HepG2 (cell line): ENCODE data around the gene IRF5. TPM values are rescaled to one million over a fixed set of nuclear protein-coding genes. Genes with fewer than 3 reads are reported as not detected.
A peak's percentile ranks its signal among the peaks of the same experiment; 100 is the strongest.

Experiments
- ARID4A ChIP-seq: sonication (generic); formaldehyde crosslinking; IDR thresholded peaks from 2 replicates; pipeline ENCODE4 v1.5.0; 2020; ENCODE audit warnings: mild to moderate bottlenecking, missing genetic modification reagents, borderline replicate concordance
- HMGXB4 ChIP-seq, 2 experiments: sonication (generic) in 1 of 2; formaldehyde crosslinking in 1 of 2; IDR thresholded peaks; 2 replicates each; pipeline versions ENCODE4 v1.4.0 to v1.6.1; 2018 to 2020; ENCODE audit warnings: missing genetic modification reagents in 2 of 2, borderline replicate concordance in 1 of 2, low read depth in 1 of 2, mild to moderate bottlenecking in 1 of 2, missing biosample characterization in 1 of 2
- HNRNPLL ChIP-seq: fragments of 200-400 bp; formaldehyde crosslinking; IDR thresholded peaks from 2 replicates; pipeline ENCODE4 v1.6.1; 2017; ENCODE audit warnings: mild to moderate bottlenecking, low read depth, low read length; ENCODE audit not compliant: poor library complexity, severe bottlenecking
- ZNF282 ChIP-seq: fragments of 450-650 bp; IDR thresholded peaks from 2 replicates; pipeline ENCODE4 v1.6.1; 2018; ENCODE audit not compliant: partially characterized antibody
- ZNF512B ChIP-seq: sonication (generic); formaldehyde crosslinking; IDR thresholded peaks from 2 replicates; pipeline ENCODE4 v1.5.1; 2020; ENCODE audit warnings: missing genetic modification reagents, mild to moderate bottlenecking, borderline replicate concordance
- ZSCAN29 ChIP-seq: sonication (generic); formaldehyde crosslinking; conservative IDR thresholded peaks from 2 replicates; pipeline ENCODE4 v1.4.0; 2020; ENCODE audit warnings: mild to moderate bottlenecking, missing genetic modification reagents
- polyA plus RNA-seq, 8 experiments: library from polyadenylated mRNA; depleted of rRNA in 3 of 8; stranded (reverse) in 7 of 8; unstranded in 1 of 8; fragments of >200 nt; fragmentation: Illumina TruSeq in 4 of 8; extraction: Trizol in 4 of 8; gene quantifications; 2 replicates each; pipeline versions ENCODE4 v1.2.1 to v1.2.3, GENCODE V29; 2011 to 2016; ENCODE audit warnings: low read depth in 4 of 8, missing spikeins in 1 of 8, mixed read lengths in 1 of 8; ENCODE audit not compliant: insufficient read depth in 1 of 8
- total RNA-seq, 5 experiments: library from RNA; depleted of rRNA; stranded (reverse); fragments of >200 nt; fragmentation: Illumina TruSeq; extraction: Trizol; gene quantifications; 2 replicates each; pipeline ENCODE4 v1.2.3, GENCODE V29; 2016; ENCODE audit warnings: low read depth in 1 of 5
- TF ChIP-seq, protein P1 (sequence below): sonication (generic); formaldehyde crosslinking; IDR thresholded peaks from 2 replicates; pipeline ENCODE4 v1.5.1; 2020; ENCODE audit warnings: mild to moderate bottlenecking, missing genetic modification reagents

Gene IRF5
- total and polyA plus RNA-seq, 2 of the 13 experiments (the other 11 are each of a cell fraction or from before 2014, with no cell fraction given), result 2.0 to 2.9 TPM

DNA sequence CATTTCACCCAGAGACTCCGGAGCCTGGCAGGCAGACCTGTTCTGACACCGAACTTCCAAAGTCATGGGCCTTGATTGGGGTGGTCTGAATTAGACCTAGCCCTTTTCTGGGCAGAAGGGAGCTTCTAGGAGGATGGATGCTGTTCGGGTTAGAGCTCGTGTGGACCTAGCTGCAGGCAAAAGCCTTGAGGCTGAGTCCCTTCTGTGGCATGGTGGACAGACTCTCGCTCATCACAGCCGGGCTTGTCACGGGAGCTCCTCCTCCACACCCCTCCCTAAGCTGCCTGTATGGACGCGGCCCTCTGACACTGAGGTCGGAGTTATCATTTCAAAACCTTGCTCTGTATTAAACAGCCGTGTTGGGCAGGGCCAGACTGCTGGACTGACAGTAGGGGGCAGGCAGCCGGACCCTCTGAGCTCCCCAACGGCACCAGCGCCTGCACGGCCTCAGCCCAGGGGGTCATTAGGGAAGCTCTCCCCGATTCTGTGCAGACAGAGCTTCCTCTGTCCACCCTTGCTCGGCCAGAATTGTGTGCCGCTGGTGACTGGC, 2.2 kb downstream of the IRF5 start (continued):
- peak; percentile 31; the same call in 1 of the 2 replicates for TF ChIP-seq ZNF512B (CRISPR knock-in tag)
- TF ChIP-seq, protein P1, sequence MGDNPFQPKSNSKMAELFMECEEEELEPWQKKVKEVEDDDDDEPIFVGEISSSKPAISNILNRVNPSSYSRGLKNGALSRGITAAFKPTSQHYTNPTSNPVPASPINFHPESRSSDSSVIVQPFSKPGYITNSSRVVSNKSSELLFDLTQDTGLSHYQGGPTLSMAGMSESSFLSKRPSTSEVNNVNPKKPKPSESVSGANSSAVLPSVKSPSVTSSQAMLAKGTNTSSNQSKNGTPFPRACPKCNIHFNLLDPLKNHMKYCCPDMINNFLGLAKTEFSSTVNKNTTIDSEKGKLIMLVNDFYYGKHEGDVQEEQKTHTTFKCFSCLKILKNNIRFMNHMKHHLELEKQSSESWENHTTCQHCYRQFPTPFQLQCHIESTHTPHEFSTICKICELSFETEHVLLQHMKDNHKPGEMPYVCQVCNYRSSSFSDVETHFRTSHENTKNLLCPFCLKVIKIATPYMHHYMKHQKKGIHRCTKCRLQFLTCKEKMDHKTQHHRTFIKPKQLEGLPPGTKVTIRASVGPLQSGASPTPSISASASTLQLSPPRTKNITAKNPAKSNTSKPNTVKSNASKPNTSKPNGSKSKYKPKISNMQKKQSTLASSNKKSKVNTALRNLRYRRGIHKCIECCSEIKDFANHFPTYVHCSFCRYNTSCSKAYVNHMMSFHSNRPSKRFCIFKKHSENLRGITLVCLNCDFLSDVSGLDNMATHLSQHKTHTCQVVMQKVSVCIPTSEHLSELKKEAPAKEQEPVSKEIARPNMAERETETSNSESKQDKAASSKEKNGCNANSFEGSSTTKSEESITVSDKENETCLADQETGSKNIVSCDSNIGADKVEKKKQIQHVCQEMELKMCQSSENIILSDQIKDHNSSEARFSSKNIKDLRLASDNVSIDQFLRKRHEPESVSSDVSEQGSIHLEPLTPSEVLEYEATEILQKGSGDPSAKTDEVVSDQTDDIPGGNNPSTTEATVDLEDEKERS (CRISPR knock-in tag), result no peak
- no peak for TF ChIP-seq ZNF282
- TF ChIP-seq HMGXB4 (CRISPR knock-in tag; IDR thresholded peaks at IDR 0.05; ENCODE audit: borderline replicate concordance in 1 of 2, low read depth in 1 of 2), result peak in 1 of 2 experiments; percentile 71; a peak in 2 of 4 replicates
- TF ChIP-seq ARID4A (CRISPR knock-in tag), result peak; percentile 32; the same call in 1 of the 2 replicates
- peak; percentile 96 for TF ChIP-seq ZSCAN29 (CRISPR knock-in tag)
- TF ChIP-seq HNRNPLL, result peak; percentile 4
- TF ChIP-seq, all 625 proteins: peak for 12
